ENCODE data around the gene PGAP6. TPM values are rescaled to one million over a fixed set of nuclear protein-coding genes. Genes with fewer than 3 reads are reported as not detected.

Gene PGAP6
- total and polyA plus RNA-seq, 2 of the 13 experiments (the other 11 are each of a cell fraction or from before 2014, with no cell fraction given): 52.7 to 136 TPM

DNA sequence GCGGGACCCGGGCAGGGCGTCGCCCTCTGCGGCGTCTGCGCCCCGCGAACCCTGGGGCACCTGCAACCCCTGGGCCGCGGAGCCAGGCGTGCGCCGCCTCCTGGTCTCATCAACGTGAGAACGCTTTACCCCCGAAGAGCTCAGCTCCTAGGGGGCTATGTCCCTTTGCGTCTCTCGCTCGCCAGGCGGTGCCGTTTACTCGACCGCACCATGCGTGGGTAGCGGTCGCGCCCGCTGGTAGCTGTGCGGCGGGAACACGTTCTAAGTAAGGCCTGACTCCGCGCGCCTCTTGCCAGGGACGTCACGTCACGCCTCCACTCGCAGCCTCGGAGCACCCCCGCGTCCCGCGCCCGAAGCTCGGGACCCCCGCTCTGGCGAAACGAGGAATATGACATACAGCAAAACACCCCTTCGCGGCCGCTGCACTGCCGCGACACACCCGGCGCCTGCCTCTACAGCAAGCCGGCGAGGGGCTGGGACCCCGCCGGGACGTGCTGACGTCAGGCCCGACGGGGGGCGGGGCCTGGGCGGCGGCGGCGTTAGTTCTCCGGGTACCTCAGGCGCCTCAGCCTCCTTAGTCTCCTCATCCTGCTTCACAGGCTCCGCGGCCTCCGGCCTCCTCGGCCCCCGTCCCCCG lies 43.4 kb upstream of the PGAP6 start, which contains the start of gene RAB11FIP3 (continued):
- TF ChIP-seq GTF3A (CRISPR knock-in tag; conservative IDR thresholded peaks at IDR 0.05) (no peak), TOE1 (CRISPR knock-in tag; IDR thresholded peaks at IDR 0.05) (0 out of 2 replicates have a peak, but pooled peaks have one; percentile 45), KLF12 (CRISPR knock-in tag; IDR thresholded peaks at IDR 0.05; ENCODE audit: borderline replicate concordance) (peak; percentile 65; the same call in 1 of the 2 replicates), ZNF670 (CRISPR knock-in tag; IDR thresholded peaks at IDR 0.05; ENCODE audit: borderline replicate concordance) (peak; percentile 75; the same call in 1 of the 2 replicates), TAF1 (CRISPR knock-in tag; IDR thresholded peaks at IDR 0.05) (peak; percentile 79), ELF4 (CRISPR knock-in tag; IDR thresholded peaks at IDR 0.05; ENCODE audit: borderline replicate concordance) (0 out of 2 replicates have a peak, but pooled peaks have one; percentile 17), ZNF83 (CRISPR knock-in tag; IDR thresholded peaks at IDR 0.05; ENCODE audit: borderline replicate concordance) (peak; percentile 86; the same call in 1 of the 2 replicates), ZNF550 (CRISPR knock-in tag; IDR thresholded peaks at IDR 0.05; ENCODE audit: borderline replicate concordance) (peak; percentile 79; the same call in 1 of the 2 replicates), MZF1 (CRISPR knock-in tag; IDR thresholded peaks at IDR 0.05; ENCODE audit: borderline replicate concordance) (no peak), ZNF678 (CRISPR knock-in tag; IDR thresholded peaks at IDR 0.05) (no peak), JUN (CRISPR knock-in tag; IDR thresholded peaks at IDR 0.05) (no peak), ZNF619 (CRISPR knock-in tag; IDR thresholded peaks at IDR 0.05) (peak; percentile 86; the same call in 1 of the 2 replicates), ZNF615 (CRISPR knock-in tag; IDR thresholded peaks at IDR 0.05; ENCODE audit: borderline replicate concordance) (0 out of 2 replicates have a peak, but pooled peaks have one; percentile 76), ZNF652 (CRISPR knock-in tag; IDR thresholded peaks at IDR 0.05; ENCODE audit: borderline replicate concordance, low read depth) (peak; percentile 88), HOXD1 (CRISPR knock-in tag; IDR thresholded peaks at IDR 0.05) (peak; percentile 86), MXD4 (CRISPR knock-in tag; IDR thresholded peaks at IDR 0.05) (peak; percentile 60; the same call in 1 of the 2 replicates)
- TF ChIP-seq, protein P1, sequence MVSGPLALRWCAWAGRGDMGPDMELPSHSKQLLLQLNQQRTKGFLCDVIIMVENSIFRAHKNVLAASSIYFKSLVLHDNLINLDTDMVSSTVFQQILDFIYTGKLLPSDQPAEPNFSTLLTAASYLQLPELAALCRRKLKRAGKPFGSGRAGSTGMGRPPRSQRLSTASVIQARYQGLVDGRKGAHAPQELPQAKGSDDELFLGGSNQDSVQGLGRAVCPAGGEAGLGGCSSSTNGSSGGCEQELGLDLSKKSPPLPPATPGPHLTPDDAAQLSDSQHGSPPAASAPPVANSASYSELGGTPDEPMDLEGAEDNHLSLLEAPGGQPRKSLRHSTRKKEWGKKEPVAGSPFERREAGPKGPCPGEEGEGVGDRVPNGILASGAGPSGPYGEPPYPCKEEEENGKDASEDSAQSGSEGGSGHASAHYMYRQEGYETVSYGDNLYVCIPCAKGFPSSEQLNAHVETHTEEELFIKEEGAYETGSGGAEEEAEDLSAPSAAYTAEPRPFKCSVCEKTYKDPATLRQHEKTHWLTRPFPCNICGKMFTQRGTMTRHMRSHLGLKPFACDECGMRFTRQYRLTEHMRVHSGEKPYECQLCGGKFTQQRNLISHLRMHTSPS (CRISPR knock-in tag; IDR thresholded peaks at IDR 0.05; ENCODE audit: low read depth): 0 out of 2 replicates have a peak, but pooled peaks have one; percentile 24
- TF ChIP-seq, protein P2, sequence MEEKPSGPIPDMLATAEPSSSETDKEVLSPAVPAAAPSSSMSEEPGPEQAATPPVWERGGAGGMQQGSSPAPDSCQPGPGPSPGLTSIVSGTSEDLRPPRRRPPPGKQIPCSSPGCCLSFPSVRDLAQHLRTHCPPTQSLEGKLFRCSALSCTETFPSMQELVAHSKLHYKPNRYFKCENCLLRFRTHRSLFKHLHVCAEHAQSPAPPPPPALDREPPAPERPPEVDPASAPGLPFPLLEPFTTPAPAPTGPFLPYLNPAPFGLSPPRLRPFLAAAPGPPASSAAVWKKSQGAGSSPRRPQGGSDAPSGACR (CRISPR knock-in tag; IDR thresholded peaks at IDR 0.05): peak; percentile 80; the same call in 1 of the 2 replicates
- TF ChIP-seq, protein P3, sequence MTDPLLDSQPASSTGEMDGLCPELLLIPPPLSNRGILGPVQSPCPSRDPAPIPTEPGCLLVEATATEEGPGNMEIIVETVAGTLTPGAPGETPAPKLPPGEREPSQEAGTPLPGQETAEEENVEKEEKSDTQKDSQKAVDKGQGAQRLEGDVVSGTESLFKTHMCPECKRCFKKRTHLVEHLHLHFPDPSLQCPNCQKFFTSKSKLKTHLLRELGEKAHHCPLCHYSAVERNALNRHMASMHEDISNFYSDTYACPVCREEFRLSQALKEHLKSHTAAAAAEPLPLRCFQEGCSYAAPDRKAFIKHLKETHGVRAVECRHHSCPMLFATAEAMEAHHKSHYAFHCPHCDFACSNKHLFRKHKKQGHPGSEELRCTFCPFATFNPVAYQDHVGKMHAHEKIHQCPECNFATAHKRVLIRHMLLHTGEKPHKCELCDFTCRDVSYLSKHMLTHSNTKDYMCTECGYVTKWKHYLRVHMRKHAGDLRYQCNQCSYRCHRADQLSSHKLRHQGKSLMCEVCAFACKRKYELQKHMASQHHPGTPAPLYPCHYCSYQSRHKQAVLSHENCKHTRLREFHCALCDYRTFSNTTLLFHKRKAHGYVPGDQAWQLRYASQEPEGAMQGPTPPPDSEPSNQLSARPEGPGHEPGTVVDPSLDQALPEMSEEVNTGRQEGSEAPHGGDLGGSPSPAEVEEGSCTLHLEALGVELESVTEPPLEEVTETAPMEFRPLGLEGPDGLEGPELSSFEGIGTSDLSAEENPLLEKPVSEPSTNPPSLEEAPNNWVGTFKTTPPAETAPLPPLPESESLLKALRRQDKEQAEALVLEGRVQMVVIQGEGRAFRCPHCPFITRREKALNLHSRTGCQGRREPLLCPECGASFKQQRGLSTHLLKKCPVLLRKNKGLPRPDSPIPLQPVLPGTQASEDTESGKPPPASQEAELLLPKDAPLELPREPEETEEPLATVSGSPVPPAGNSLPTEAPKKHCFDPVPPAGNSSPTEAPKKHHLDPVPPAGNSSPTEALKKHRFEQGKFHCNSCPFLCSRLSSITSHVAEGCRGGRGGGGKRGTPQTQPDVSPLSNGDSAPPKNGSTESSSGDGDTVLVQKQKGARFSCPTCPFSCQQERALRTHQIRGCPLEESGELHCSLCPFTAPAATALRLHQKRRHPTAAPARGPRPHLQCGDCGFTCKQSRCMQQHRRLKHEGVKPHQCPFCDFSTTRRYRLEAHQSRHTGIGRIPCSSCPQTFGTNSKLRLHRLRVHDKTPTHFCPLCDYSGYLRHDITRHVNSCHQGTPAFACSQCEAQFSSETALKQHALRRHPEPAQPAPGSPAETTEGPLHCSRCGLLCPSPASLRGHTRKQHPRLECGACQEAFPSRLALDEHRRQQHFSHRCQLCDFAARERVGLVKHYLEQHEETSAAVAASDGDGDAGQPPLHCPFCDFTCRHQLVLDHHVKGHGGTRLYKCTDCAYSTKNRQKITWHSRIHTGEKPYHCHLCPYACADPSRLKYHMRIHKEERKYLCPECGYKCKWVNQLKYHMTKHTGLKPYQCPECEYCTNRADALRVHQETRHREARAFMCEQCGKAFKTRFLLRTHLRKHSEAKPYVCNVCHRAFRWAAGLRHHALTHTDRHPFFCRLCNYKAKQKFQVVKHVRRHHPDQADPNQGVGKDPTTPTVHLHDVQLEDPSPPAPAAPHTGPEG (CRISPR knock-in tag; IDR thresholded peaks at IDR 0.05): peak; percentile 89
- TF ChIP-seq, protein P4, sequence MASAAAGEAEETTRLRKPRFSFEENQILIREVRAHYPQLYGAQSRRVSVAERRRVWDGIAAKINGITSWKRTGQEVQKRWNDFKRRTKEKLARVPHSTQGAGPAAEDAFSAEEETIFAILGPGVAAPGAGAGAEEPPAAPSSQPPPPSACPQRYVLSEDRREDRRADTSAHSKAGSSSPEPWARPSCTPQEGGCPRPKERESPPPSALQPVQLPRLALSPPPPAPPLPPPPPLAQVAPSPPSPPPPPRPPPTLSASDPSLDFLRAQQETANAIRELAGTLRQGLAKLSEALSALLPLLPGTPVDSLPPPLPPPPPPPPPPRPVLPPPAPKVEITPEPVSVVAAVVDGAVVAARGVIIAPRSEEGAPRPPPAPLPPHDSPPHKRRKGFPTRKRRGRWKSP (CRISPR knock-in tag; IDR thresholded peaks at IDR 0.05): peak; percentile 80; the same call in 1 of the 2 replicates
